CD4-positive, alpha-beta T cell (primary cell): Measurements from ENCODE around the gene STX18. TPM values are rescaled to one million over a fixed set of nuclear protein-coding genes. Genes with fewer than 3 reads are reported as not detected.

Source experiments
- ATAC-seq: fragments of 200-7000 bp; cut with Tn5 transposase; one replicate; pipeline ENCODE4 v1.10.0; 2022; ENCODE audit warnings: mild to moderate bottlenecking; ENCODE audit not compliant: poor library complexity
- CTCF ChIA-PET: fragments of 350-600 bp; sonication (Branson Sonifier 250); formaldehyde crosslinking; loops from one replicate; lab custom pipeline; 2021; ENCODE audit warnings: antibody characterized with exemption, inconsistent platforms; lab: Charles Lee
- POLR2A ChIA-PET: fragments of 350-600 bp; sonication (Branson Sonifier 250); formaldehyde crosslinking; loops from one replicate; lab custom pipeline; 2021; ENCODE audit warnings: antibody characterized with exemption, inconsistent platforms; lab: Charles Lee
- DNase-seq, 14 experiments: peaks; one replicate each; pipeline ENCODE4 v3.0.0-alpha.2; 2013 to 2020; ENCODE audit warnings: mixed read lengths in 2 of 14
- H3K27ac ChIP-seq, 2 donors: one replicate each; pipeline versions ENCODE4 v1.5.1 to v1.7.0; 2013; ENCODE audit warnings: low read length in 2 of 2, low read depth in 1 of 2, mild to moderate bottlenecking in 1 of 2
- H3K27me3 ChIP-seq, 2 experiments: 1 replicate in 1 of 2; 2 replicates in 1 of 2; pipeline versions ENCODE4 v1.6.1 to v1.7.0; 2013; ENCODE audit warnings: low read length in 2 of 2, control low read depth in 1 of 2, mild to moderate bottlenecking in 1 of 2, moderate library complexity in 1 of 2; ENCODE audit not compliant: insufficient read depth in 2 of 2, control insufficient read depth in 1 of 2
- H3K36me3 ChIP-seq: one replicate; pipeline ENCODE4 v1.6.1; 2013; ENCODE audit warnings: low read length, control low read depth; ENCODE audit not compliant: insufficient read depth
- H3K4me1 ChIP-seq: one replicate; pipeline ENCODE4 v1.6.1; 2013; ENCODE audit warnings: low read length, control low read depth; ENCODE audit not compliant: insufficient read depth
- H3K4me3 ChIP-seq: one replicate; pipeline ENCODE4 v1.5.1; 2013; ENCODE audit warnings: mild to moderate bottlenecking, low read length, moderate library complexity
- H3K9me3 ChIP-seq, 2 experiments: 1 replicate in 1 of 2; 2 replicates in 1 of 2; pipeline versions ENCODE4 v1.6.1 to v1.7.0; 2013; ENCODE audit warnings: low read length in 2 of 2, mild to moderate bottlenecking in 2 of 2, control low read depth in 1 of 2, moderate library complexity in 1 of 2; ENCODE audit not compliant: control insufficient read depth in 1 of 2, insufficient read depth in 1 of 2
- H3K27ac Mint-ChIP-seq: one replicate; pipeline ENCODE4 v1.8.0; 2020; ENCODE audit warnings: mixed read lengths
- H3K27me3 Mint-ChIP-seq: one replicate; pipeline ENCODE4 v1.8.0; 2021; ENCODE audit warnings: mixed read lengths
- H3K36me3 Mint-ChIP-seq: one replicate; pipeline ENCODE4 v1.8.0; 2021; ENCODE audit warnings: low read depth, mixed read lengths
- H3K4me1 Mint-ChIP-seq: one replicate; pipeline ENCODE4 v1.8.0; 2021; ENCODE audit warnings: low read depth, mixed read lengths
- H3K4me3 Mint-ChIP-seq: one replicate; pipeline ENCODE4 v1.8.0; 2020; ENCODE audit warnings: mild to moderate bottlenecking, mixed read lengths
- H3K9me3 Mint-ChIP-seq: one replicate; pipeline ENCODE4 v1.8.0; 2020; ENCODE audit warnings: mixed read lengths
- intact Hi-C, 2 experiments: fragments of 100-400 bp; cut with DNase I in 1 of 2; cut with micrococcal nuclease in 1 of 2; formaldehyde crosslinking; loops; one replicate each; pipeline versions ENCODE4 v1.15.1 to v1.9.0; 2023 to 2025; cut with DNase I, micrococcal nuclease
- total RNA-seq, 174 experiments: library from RNA in 2 of 174; stranded (reverse) in 2 of 174; gene quantifications; one replicate each; pipeline ENCODE4 v1.2.3 and lab custom pipeline; 2021 to 2026
- TF ChIP-seq, protein P1 (sequence below): fragments of 200-600 bp; IDR thresholded peaks from one replicate; pipeline ENCODE4 v1.8.0; 2022; ENCODE audit warnings: antibody characterized with exemption, mild to moderate bottlenecking

STX18 gene
- total RNA-seq, 2 experiments from 2014 or later, result 15.2 to 15.5 TPM

DNA sequence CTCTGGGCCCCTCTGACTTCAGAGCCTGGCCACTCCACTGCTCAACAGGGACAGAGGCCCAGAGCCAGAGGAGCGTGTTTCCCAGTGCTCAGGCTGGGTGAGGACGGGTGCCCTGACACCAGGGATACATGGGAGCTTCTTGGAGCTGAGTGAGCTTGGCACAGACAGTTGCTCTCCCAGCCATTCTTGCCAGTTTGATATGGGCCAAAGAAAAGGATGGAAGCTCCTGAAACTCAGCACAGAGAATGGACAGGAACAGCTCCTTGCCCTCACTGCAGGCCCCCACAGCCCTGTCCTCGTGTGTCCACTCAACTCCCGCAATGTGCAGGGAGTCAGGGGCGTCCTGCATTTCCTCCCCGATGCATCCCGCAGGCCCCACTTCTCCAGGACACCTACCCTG, 116.2 kb downstream of the STX18 start:
- H3K27ac Mint-ChIP-seq, result no peak overlapping the region
- ATAC-seq (no peak), DNase-seq (no peak)
- Histone ChIP-seq H3K4me3 (no peak overlapping the region), H3K36me3 (peaks cover 35% of the 10 kb centered on the region), H3K9me3 (no peaks in the 10 kb centered on the region), H3K4me1 (peaks cover 4% of the 10 kb centered on the region), H3K27ac (no peak overlapping the region), H3K27me3 (no peaks in the 10 kb centered on the region)
- intact Hi-C loops, result loop anchor here in 1 of 2 experiments (5.0 kb wide), 1 partner anchor 33 kb away; no protein-coding TSS in a partner anchor
- no peak overlapping the region for H3K4me3 Mint-ChIP-seq
- POLR2A ChIA-PET, result no interaction called here
- no peaks in the 10 kb centered on the region for H3K27me3 Mint-ChIP-seq
- H3K9me3 Mint-ChIP-seq, result no peaks in the 10 kb centered on the region
- TF ChIP-seq, protein P1, sequence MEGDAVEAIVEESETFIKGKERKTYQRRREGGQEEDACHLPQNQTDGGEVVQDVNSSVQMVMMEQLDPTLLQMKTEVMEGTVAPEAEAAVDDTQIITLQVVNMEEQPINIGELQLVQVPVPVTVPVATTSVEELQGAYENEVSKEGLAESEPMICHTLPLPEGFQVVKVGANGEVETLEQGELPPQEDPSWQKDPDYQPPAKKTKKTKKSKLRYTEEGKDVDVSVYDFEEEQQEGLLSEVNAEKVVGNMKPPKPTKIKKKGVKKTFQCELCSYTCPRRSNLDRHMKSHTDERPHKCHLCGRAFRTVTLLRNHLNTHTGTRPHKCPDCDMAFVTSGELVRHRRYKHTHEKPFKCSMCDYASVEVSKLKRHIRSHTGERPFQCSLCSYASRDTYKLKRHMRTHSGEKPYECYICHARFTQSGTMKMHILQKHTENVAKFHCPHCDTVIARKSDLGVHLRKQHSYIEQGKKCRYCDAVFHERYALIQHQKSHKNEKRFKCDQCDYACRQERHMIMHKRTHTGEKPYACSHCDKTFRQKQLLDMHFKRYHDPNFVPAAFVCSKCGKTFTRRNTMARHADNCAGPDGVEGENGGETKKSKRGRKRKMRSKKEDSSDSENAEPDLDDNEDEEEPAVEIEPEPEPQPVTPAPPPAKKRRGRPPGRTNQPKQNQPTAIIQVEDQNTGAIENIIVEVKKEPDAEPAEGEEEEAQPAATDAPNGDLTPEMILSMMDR, result no peak
- peaks cover 8% of the 10 kb centered on the region for H3K4me1 Mint-ChIP-seq
- CTCF ChIA-PET, result no interaction called here
- H3K36me3 Mint-ChIP-seq, result peaks cover 61% of the 10 kb centered on the region

DNA sequence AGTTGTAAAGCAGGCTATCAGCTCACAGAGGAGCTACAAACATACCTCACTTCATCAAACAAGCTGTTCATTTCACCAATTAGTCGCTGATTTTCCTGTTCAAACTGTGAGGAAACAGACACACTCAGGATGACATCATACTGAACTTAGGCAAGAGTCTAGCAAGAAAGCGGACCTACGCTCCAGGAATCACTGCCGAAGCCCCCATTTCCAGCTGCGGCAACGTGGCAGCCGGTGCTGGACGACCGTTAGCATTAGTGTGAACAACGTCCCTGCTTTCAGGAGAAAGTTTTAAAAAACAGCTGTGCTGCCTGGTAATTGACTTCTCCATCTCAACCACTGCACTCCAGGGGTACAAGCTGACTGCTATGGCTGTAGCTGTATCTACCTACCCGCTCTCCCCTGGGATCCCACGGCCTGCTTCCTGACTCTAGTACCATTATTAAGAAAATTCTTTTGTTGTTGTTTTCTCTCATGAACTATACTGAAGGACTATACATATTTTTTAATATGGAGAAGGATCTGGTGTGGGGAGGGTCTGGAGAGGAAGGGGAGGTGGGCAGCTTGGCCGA, 116.6 kb downstream of the STX18 start:
- H3K4me3 ChIP-seq, result no peak overlapping the region
- TF ChIP-seq, protein P1, result no peak
- H3K36me3 ChIP-seq, result peaks cover 40% of the 10 kb centered on the region
- DNase-seq (no peak), ATAC-seq (no peak)
- H3K9me3 Mint-ChIP-seq, result no peaks in the 10 kb centered on the region
- intact Hi-C loops, result loop anchor here in 1 of 2 experiments (5.0 kb wide), 1 partner anchor 33 kb away; no protein-coding TSS in a partner anchor
- POLR2A ChIA-PET, result no interaction called here
- H3K27ac ChIP-seq, result no peak overlapping the region
- no peaks in the 10 kb centered on the region for H3K27me3 Mint-ChIP-seq
- H3K9me3 ChIP-seq, result no peaks in the 10 kb centered on the region
- H3K27me3 ChIP-seq, result no peaks in the 10 kb centered on the region
- no peak overlapping the region for H3K4me3 Mint-ChIP-seq
- H3K4me1 Mint-ChIP-seq, result peaks cover 4% of the 10 kb centered on the region
- peaks cover 59% of the 10 kb centered on the region for H3K36me3 Mint-ChIP-seq
- no peaks in the 10 kb centered on the region for H3K4me1 ChIP-seq
- CTCF ChIA-PET, result no interaction called here
- H3K27ac Mint-ChIP-seq, result no peak overlapping the region

DNA sequence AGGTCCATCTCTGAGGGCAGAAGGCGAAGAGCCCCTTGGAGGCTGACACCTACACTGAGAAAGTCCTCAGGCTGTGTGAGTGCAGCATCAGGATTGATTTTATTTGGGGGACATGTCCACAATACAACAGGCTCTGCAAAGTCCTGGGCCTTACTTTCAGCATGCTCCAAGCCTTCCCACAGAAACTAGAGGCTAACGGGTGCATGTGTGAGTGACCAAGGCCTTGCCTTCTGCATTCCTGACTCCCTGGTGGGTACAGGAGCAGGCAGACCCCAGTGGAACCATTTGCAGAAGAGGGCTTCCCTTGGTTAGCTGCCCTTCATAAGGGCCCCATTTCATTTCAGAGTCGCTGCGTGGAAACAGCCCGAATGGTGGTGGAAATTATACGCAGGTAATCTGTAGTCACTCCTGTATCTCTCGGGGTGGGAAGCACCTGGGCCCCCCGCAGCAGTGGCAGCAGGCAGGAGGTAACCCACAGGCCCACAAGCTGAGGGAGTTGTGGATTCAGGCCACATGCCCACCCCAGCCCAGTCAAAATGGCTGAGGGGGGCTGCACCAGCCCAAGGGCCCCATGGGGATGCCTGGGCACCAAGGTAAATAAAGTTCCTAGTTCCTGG, 117.2 kb downstream of the STX18 start:
- Mint-ChIP-seq H3K36me3 (peaks cover 64% of the 10 kb centered on the region), H3K4me1 (peaks cover 5% of the 10 kb centered on the region), H3K4me3 (no peak overlapping the region), H3K27me3 (no peaks in the 10 kb centered on the region), H3K27ac (no peak overlapping the region), H3K9me3 (no peaks in the 10 kb centered on the region)
- H3K27ac ChIP-seq, result no peak overlapping the region
- DNase-seq (no peak), ATAC-seq (no peak)
- no peaks in the 10 kb centered on the region for H3K9me3 ChIP-seq
- H3K4me1 ChIP-seq, result peaks cover 3% of the 10 kb centered on the region
- intact Hi-C loops, result loop anchor here in 1 of 2 experiments (5.0 kb wide), 1 partner anchor 32 kb away; no protein-coding TSS in a partner anchor
- POLR2A ChIA-PET, result no interaction called here
- no peaks in the 10 kb centered on the region for H3K27me3 ChIP-seq
- TF ChIP-seq, protein P1, result no peak
- peaks cover 46% of the 10 kb centered on the region for H3K36me3 ChIP-seq
- CTCF ChIA-PET, result no interaction called here
- H3K4me3 ChIP-seq, result no peak overlapping the region
